OCI-LY3 (cell line): Measurements from ENCODE around the gene ARHGAP15.

Source experiments
- CTCF ChIP-seq: fragments of 200-600, 300-600 bp; sonication (generic); IDR thresholded peaks from 2 replicates; pipeline ENCODE4 v1.5.1; 2014; ENCODE audit warnings: antibody characterized with exemption, low read length, low read depth
- EZH2phosphoT487 ChIP-seq: fragments of 200-600 bp; shearing (Covaris generic); IDR thresholded peaks from 2 replicates; pipeline ENCODE4 v1.6.1; 2018; ENCODE audit warnings: antibody characterized with exemption, mixed run types, low read depth

GRCh38 chr2:143183804-143184463 lies 54.7 kb downstream of the ARHGAP15 start:
- TF ChIP-seq CTCF (no peak), EZH2phosphoT487 (no peak)
